GM21528 (cell line): ENCODE results near the gene SSTR3.

ENCODE experiments used
- ATAC-seq: cut with Tn5 transposase; IDR thresholded peaks from one replicate; pipeline ENCODE4 v1.9.1; 2021; ENCODE audit warnings: mild to moderate bottlenecking, moderate library complexity; ENCODE audit not compliant: unreplicated experiment, low FRiP score

The SSTR3 gene

DNA sequence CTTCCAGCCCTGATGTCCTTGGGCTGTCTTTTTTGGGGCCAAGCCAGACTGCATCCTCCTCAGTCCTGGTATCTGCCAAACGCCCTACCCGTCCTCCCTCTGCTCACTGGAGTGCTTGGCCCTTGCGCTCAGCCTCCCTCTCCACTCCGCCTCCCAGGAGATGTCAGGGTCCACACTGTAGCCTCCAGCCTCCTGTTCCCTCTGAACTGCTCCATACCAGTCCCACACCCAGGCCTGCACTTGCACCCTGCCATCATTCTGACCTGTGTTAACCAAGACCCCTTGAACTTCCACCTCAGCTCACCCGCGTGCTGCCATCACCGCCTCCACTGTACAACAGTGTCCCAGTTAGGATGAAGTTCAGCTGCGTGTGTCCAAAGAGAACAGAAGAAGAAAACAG lies 56.3 kb downstream of the SSTR3 start:
- no peak for ATAC-seq

GRCh38 chr22:37154925-37155712 lies 57.2 kb downstream of the SSTR3 start:
- no peak for ATAC-seq
